ENCODE results near the gene HECTD1.
"Not testable (repeated sequence)": the region's sequence is repeated elsewhere in the genome, so short reads cannot be mapped to it uniquely, and the experiment has no call there.

HECTD1 gene

DNA sequence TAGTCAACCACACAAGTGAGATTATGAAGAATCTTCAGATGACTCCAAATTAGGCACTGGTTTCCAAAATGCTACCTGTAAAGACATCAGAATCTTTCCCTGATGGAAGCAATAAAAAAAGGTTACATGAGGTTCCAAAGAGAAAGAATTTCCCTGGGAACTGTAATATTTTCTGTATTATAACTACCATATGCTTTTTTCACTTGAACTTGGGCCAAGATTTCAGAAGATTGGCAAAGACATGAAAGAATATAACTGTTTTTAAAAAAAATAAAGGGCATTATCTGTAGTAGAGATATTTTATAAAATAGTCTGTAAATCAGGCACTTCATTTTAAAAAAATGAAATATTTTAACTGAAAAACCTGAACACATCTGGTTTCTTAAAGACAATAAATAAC, 12.9 kb downstream of the HECTD1 start:
- DNase-seq (ENCODE audit: low spot score), result no peak

GRCh38 chr14:31194095-31194494, 13.5 kb downstream of the HECTD1 start:
- DNase-seq (ENCODE audit: low spot score), result no peak

DNA sequence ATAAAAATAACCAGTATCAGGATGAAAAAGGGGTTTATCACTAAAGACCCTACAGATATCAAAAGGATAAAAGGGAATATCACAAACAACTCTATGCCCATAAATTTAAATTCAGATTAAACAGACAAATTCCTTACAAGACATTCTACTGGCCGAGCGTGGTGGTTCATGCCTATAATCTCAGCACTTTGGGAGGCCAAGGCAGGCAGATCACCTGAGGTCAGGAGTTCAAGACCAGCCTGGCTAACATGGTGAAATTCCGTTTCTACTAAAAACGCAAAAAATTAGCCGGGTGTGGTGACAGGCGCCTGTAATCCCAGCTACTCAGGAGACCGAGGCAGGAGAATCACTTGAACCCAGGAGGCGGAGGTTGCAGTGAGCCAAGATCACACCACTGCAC, 15.0 kb downstream of the HECTD1 start:
- not testable (repeated sequence) for DNase-seq (ENCODE audit: low spot score)

- DNase-seq (ENCODE audit: low spot score), result no peak
Observed at GRCh38 chr14:31190717-31191263, 16.8 kb downstream of the HECTD1 start.

DNA sequence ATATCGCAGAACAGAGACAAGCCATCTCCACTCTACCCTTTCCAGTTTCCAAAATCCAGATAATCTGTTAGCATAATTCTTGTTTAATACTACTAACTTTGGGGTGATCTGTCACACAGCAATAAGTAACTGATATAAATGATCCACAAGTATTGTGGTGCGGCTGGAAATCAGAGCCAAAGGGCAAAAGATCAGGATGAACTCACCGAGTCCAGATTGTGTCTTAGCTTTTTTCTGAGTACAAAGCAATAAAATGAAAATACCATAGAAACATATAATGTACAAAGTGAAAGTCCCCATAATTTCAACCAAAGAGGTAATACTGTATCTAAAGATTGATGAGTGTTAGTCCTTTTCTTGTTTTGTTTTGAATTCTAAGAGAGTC, 17.4 kb downstream of the HECTD1 start:
- no peak for DNase-seq (ENCODE audit: low spot score)

GRCh38 chr14:31189346-31190218, 18.0 kb downstream of the HECTD1 start:
- no peak for DNase-seq (ENCODE audit: low spot score)

DNA sequence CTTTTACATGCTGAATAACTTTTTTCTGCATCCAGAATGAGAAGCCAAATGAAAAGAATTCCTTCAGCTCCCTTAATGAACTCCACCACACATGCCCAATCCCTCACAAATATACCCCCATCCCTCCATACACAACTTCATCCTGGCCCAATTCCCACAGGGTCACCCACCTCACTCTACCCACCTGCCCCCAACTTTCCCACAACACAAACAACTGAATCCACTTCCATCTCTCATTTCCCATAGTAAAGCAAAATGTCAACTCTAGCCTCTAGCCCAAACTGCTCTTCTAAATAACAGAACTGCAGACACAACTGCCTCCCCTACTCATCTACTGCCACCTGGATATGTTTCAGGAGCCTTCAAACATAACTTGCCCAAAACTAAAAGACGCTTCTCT, 18.8 kb downstream of the HECTD1 start:
- DNase-seq (ENCODE audit: low spot score), result no peak

GRCh38 chr14:31182016-31182415, 25.6 kb downstream of the HECTD1 start:
- not testable (repeated sequence) for DNase-seq (ENCODE audit: low spot score)

- DNase-seq (ENCODE audit: low spot score), result no peak
Observed at GRCh38 chr14:31181271-31181670, 26.3 kb downstream of the HECTD1 start.

- DNase-seq (ENCODE audit: low spot score), result no peak
Observed at GRCh38 chr14:31180299-31181051, 27.1 kb downstream of the HECTD1 start.

DNA sequence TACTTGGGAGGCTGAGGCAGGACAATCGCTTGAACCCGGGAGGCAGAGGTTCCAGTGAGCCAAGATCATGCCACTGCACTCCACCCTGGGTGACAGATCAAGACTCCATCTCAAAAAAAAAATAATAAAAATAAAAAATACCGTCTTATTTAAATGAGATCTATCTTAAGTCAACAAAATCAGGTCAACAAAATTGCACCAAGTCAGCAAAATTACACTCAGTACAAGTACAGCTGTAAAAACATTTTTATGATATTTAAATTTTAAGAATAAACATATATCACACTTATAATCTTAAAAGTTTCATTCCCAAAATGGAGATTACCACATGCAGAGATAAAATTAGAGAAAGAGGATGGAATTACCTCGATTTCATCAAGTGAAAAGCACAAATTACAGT, 33.2 kb downstream of the HECTD1 start:
- no peak for DNase-seq (ENCODE audit: low spot score)

DNA sequence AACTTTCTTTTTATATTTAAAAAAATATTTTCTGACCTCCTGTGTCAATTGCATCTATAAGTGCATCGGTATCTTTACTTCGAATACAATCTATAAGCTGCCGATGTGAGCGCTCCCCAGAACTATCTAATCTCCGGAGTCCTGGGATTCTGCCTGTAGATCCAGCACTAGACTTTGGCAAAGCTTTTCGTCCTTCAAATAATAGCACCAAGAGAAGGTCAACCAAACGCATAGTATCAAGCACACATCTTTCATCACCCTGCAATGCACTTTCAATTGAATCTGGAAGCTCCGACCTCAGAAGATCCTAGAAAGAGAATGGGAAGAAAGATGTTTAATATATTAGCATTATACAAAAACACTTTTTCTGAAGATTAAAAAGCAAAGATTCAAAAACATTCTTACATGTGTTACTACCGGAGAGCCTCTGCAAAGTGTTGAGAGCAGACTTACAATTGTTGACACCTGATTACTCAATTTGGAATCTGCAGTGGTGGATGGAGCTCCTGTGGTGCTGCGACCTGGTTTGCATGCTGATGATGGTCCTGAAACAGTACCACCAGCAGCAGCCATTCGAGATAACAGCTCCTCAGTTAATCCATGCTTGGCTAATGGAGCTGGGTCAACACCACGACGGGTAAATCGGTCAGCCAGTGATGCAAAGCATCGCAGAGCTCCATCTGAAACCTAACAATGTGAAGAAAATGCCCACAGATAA, 34.3 kb downstream of the HECTD1 start:
- DNase-seq (ENCODE audit: low spot score), result no peak

DNA sequence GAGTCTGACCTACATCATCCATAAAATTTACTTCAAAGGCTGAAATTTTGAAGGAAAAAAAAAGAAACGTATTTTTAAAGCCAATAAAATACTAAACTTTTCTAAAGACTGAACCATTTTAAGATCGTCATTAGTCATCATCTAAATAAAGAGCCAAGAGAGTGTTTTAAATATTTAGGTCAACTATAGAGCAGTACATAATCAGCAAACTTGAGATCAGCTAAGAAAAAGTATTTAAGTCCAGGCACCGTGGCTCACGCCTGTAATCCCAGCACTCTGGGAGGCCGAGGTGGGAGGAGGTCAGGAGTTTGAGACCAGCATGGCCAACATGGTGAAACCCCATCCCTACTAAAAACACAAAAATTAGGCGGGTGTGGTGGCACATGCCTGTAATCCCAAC, 35.5 kb downstream of the HECTD1 start:
- DNase-seq (ENCODE audit: low spot score), result no peak

GRCh38 chr14:31170411-31170810, 37.2 kb downstream of the HECTD1 start:
- no peak for DNase-seq (ENCODE audit: low spot score)

DNA sequence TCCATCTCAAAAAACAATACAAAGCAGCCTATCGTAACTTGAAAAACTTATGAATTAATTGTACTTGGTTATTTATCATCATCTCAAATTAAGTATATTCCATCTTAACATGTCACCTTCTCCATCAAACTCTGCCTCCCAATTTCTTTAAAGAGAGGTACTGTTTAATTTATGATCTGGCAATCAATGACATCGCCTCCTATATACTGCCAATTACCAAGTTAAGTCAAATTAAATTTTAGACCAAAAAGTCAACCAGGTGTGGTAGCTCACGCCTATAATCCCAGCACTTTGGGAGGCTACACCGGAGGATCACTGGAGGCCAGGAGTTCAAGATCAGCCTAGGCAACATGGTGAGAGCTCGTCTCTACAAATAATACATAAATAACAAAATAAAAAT, 37.7 kb downstream of the HECTD1 start:
- DNase-seq (ENCODE audit: low spot score), result no peak

DNA sequence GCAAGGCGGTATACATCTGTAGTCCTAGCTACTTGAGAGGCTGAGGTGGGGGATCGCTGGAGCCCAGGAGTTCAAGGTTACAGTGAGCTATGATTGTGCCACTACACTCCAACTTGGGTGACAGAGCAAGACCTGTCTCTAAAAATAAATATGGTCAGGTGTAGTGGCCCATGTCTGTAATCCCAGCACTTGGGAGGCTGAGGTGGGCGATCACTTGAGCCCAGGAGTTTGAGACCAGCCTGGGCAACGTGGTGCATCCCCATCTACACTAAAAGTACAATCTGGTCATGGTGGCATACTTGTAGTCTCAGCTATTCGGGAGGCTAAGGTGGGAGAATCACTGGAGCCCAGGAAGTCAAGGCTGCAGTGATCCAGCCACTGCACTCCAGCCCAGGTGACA, 40.6 kb downstream of the HECTD1 start:
- no peak for DNase-seq (ENCODE audit: low spot score)

DNA sequence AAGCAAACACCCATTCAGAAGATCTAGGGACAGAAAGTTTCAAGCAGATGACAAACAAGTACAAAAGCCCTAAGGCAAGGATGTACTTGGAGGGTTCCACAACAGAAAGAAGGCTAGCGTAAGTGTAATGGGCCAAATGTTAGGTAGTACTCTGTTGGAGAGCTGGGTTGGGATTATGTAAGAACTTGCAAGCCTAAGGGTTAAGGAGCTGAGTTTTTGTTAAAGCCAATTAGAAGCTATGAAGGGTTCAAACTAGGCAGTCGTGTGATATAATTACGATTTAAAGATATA, 41.4 kb downstream of the HECTD1 start:
- DNase-seq (ENCODE audit: low spot score), result no peak

DNA sequence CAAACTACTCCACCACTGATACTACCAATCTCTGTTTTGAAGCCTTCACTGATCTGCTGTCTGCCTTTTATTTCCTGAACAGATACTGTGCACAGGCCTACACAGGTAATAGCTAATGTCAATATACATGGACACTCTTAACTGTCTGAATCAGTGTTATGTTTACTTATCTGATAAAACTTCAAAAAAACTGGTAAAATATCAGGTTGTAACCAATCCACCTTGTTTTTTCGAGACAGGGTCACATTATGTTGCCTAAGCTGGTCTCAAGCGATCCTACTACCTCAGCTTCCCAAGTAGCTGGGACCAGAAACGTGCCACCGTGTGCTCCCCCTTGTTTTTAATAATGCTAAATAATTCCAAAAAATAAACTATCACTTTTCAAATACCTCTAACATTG, 43.5 kb downstream of the HECTD1 start:
- DNase-seq (ENCODE audit: low spot score), result no peak

- no peak for DNase-seq (ENCODE audit: low spot score)
Observed at GRCh38 chr14:31162910-31163649, 44.5 kb downstream of the HECTD1 start.

GRCh38 chr14:31161274-31161673, 46.3 kb downstream of the HECTD1 start:
- DNase-seq (ENCODE audit: low spot score), result no peak

GRCh38 chr14:31159682-31160296, 47.8 kb downstream of the HECTD1 start:
- DNase-seq (ENCODE audit: low spot score), result no peak

DNA sequence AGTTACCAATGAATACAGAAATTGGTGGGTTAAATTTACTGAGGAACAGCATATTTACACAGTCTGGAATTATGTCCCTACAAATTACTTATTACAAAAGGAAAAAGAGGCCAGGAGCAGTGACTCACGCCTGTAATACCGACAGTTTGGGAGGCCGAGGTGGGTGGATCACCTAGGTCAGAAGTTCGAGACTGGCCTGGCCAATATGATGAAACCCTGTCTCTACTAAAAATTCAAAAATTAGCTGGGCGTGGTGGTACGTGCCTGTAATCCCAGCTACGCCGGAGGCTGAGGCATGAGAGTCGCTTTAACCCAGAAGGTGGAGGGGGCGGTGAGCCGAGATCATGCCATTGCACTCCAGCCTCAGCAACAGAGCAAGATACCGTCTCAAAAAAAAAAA, 52.6 kb downstream of the HECTD1 start:
- no peak for DNase-seq (ENCODE audit: low spot score)

All from kidney capillary endothelial cell (primary cell).